Neural cell (in vitro differentiated cells): ENCODE measurements around the gene KBTBD6. TPM values are rescaled to one million over a fixed set of nuclear protein-coding genes. Genes with fewer than 3 reads are reported as not detected.

Source experiments
- H2AFZ ChIP-seq: fragments of 200-600, 300-800 bp; sonication (generic), shearing (Covaris generic); 2 replicates; pipeline ENCODE4 v1.6.0; 2014; ENCODE audit warnings: low read depth, mild to moderate bottlenecking, antibody characterized with exemption, low read length, moderate library complexity
- H3F3A ChIP-seq: fragments of 200-600 bp; shearing (Covaris generic); 2 replicates; pipeline ENCODE4 v1.6.1; 2016; ENCODE audit warnings: mild to moderate bottlenecking, moderate library complexity, mixed read lengths, antibody characterized with exemption, low read length; ENCODE audit not compliant: insufficient read depth, poor library complexity, severe bottlenecking
- H3K27ac ChIP-seq: fragments of 200-600, 300-800 bp; sonication (generic), shearing (Covaris generic); 2 replicates; pipeline ENCODE4 v1.5.1; 2014; ENCODE audit warnings: mild to moderate bottlenecking, low read length, moderate library complexity
- H3K27me3 ChIP-seq: fragments of 300-800, 200-600 bp; sonication (generic), shearing (Covaris generic); 2 replicates; pipeline ENCODE4 v1.6.0; 2014; ENCODE audit warnings: mild to moderate bottlenecking, low read depth, low read length, moderate library complexity; ENCODE audit not compliant: insufficient read depth
- H3K36me3 ChIP-seq: fragments of 300-800, 200-600 bp; sonication (generic), shearing (Covaris generic); 2 replicates; pipeline ENCODE4 v1.5.1; 2014; ENCODE audit warnings: mild to moderate bottlenecking, antibody characterized with exemption, low read length, moderate library complexity; ENCODE audit not compliant: insufficient read depth
- H3K4me2 ChIP-seq: fragments of 300-800, 200-600 bp; sonication (generic), shearing (Covaris generic); 2 replicates; pipeline ENCODE4 v1.6.0; 2014; ENCODE audit warnings: mild to moderate bottlenecking, low read length
- H3K4me3 ChIP-seq: fragments of 300-800, 200-600 bp; sonication (generic), shearing (Covaris generic); 2 replicates; pipeline ENCODE4 v1.5.1; 2014; ENCODE audit warnings: mild to moderate bottlenecking, low read length, moderate library complexity
- H3K79me2 ChIP-seq: fragments of 200-600 bp; shearing (Covaris generic); replicated peaks from 2 replicates; pipeline ENCODE4 v1.6.0; 2014; ENCODE audit warnings: mild to moderate bottlenecking, low read length, moderate library complexity; ENCODE audit not compliant: insufficient read depth
- H3K9ac ChIP-seq: fragments of 300-800, 200-600 bp; sonication (generic), shearing (Covaris generic); 2 replicates; pipeline ENCODE4 v1.6.1; 2016; ENCODE audit warnings: mild to moderate bottlenecking, low read length, mixed read lengths
- H3K9me2 ChIP-seq: fragments of 200-600 bp; shearing (Covaris generic); 2 replicates; pipeline ENCODE4 v1.6.1; 2016; ENCODE audit warnings: mild to moderate bottlenecking, low read length, mixed read lengths; ENCODE audit not compliant: insufficient read depth
- H3K9me3 ChIP-seq: fragments of 200-600, 300-800 bp; sonication (generic), shearing (Covaris generic); 2 replicates; pipeline ENCODE4 v1.6.1; 2016; ENCODE audit warnings: mild to moderate bottlenecking, mixed run types, low read length, moderate library complexity, mixed read lengths
- H4K20me1 ChIP-seq: fragments of 200-600 bp; shearing (Covaris generic); 2 replicates; pipeline ENCODE4 v1.6.1; 2016; ENCODE audit warnings: mild to moderate bottlenecking, mixed run types; ENCODE audit not compliant: insufficient read depth
- CTCF ChIP-seq: fragments of 450-650 bp; IDR thresholded peaks from 2 replicates; pipeline ENCODE4 v1.5.1; 2014; ENCODE audit warnings: antibody characterized with exemption, mild to moderate bottlenecking, moderate library complexity; ENCODE audit not compliant: poor library complexity, severe bottlenecking
- EP300 ChIP-seq: fragments of 450-650 bp; conservative IDR thresholded peaks from 2 replicates; pipeline ENCODE4 v1.6.1; 2014; ENCODE audit warnings: antibody characterized with exemption, mild to moderate bottlenecking, moderate library complexity; ENCODE audit not compliant: poor library complexity, severe bottlenecking
- EZH2 ChIP-seq: fragments of 200-600, 300-800 bp; shearing (Covaris generic), sonication (generic); IDR thresholded peaks from 2 replicates; pipeline ENCODE4 v1.6.1; 2014; ENCODE audit warnings: antibody characterized with exemption, low read length, borderline replicate concordance, mild to moderate bottlenecking; ENCODE audit not compliant: insufficient read depth, poor library complexity, severe bottlenecking
- MXI1 ChIP-seq: fragments of 450-650 bp; conservative IDR thresholded peaks from 2 replicates; pipeline ENCODE4 v1.6.1; 2014; ENCODE audit warnings: antibody characterized with exemption, mild to moderate bottlenecking; ENCODE audit not compliant: poor library complexity, severe bottlenecking
- POLR2AphosphoS5 ChIP-seq: IDR thresholded peaks from 2 replicates; pipeline ENCODE4 v1.6.1; 2012
- RAD21 ChIP-seq: fragments of 450-650 bp; conservative IDR thresholded peaks from 2 replicates; pipeline ENCODE4 v1.6.1; 2014; ENCODE audit warnings: antibody characterized with exemption, mild to moderate bottlenecking, moderate library complexity
- REST ChIP-seq: IDR thresholded peaks from 2 replicates; pipeline ENCODE4 v1.6.1; 2012; ENCODE audit warnings: borderline replicate concordance
- SMC3 ChIP-seq: fragments of 450-650 bp; conservative IDR thresholded peaks from 2 replicates; pipeline ENCODE4 v1.6.1; 2014; ENCODE audit warnings: antibody characterized with exemption, mild to moderate bottlenecking, moderate library complexity; ENCODE audit not compliant: poor library complexity
- TAF1 ChIP-seq: IDR thresholded peaks from 2 replicates; pipeline ENCODE4 v1.6.1; 2012; ENCODE audit warnings: low read depth
- polyA plus RNA-seq: library from polyadenylated mRNA; depleted of rRNA; stranded (reverse); fragments of >200 nt; gene quantifications from 2 replicates; pipeline ENCODE4 v1.2.3, GENCODE V29; 2014

The KBTBD6 gene
- polyA plus RNA-seq, 1 donor from 2014 or later, result 31.8 TPM

GRCh38 chr13:41107584-41108014 lies 25.0 kb downstream of the KBTBD6 start:
- no peak for TF ChIP-seq POLR2AphosphoS5
- no peak for TF ChIP-seq EZH2
- no peak for TF ChIP-seq SMC3
- no peak for TF ChIP-seq RAD21
- Histone ChIP-seq H3K79me2 (no peaks in the 10 kb centered on the region), H3K9ac (no peak overlapping the region), H3K4me3 (no peak overlapping the region), H3K27me3 (no peaks in the 10 kb centered on the region), H3F3A (no peaks in the 10 kb centered on the region), H4K20me1 (no peaks in the 10 kb centered on the region), H2AFZ (no peak overlapping the region), H3K36me3 (no peaks in the 10 kb centered on the region), H3K4me2 (no peak overlapping the region), H3K9me2 (no peaks in the 10 kb centered on the region), H3K9me3 (no peaks in the 10 kb centered on the region), H3K27ac (no peak overlapping the region)

- Histone ChIP-seq H3K4me2 (no peak overlapping the region), H3K4me3 (no peak overlapping the region), H3K36me3 (no peaks in the 10 kb centered on the region), H3K79me2 (no peaks in the 10 kb centered on the region), H3K9me2 (no peaks in the 10 kb centered on the region), H3K9ac (no peak overlapping the region), H3F3A (no peaks in the 10 kb centered on the region), H4K20me1 (no peaks in the 10 kb centered on the region), H3K27ac (no peak overlapping the region), H3K27me3 (no peaks in the 10 kb centered on the region), H2AFZ (no peak overlapping the region), H3K9me3 (no peaks in the 10 kb centered on the region)
- TF ChIP-seq CTCF, result no peak
- TF ChIP-seq EZH2, result no peak
- TF ChIP-seq EP300, result no peak
- no peak for TF ChIP-seq SMC3
- no peak for TF ChIP-seq REST
- no peak for TF ChIP-seq RAD21
- no peak for TF ChIP-seq TAF1
- TF ChIP-seq MXI1, result no peak
- TF ChIP-seq POLR2AphosphoS5, result no peak
These were observed 25.5 kb downstream of the KBTBD6 start for GRCh38 chr13:41107104-41107571.
